GM19023 (cell line): ENCODE measurements around the gene GABPB1.

Source experiments
- ATAC-seq: cut with Tn5 transposase; IDR thresholded peaks from one replicate; pipeline ENCODE4 v1.9.1; 2021; ENCODE audit warnings: mild to moderate bottlenecking, moderate library complexity; ENCODE audit not compliant: unreplicated experiment

GABPB1 gene

DNA sequence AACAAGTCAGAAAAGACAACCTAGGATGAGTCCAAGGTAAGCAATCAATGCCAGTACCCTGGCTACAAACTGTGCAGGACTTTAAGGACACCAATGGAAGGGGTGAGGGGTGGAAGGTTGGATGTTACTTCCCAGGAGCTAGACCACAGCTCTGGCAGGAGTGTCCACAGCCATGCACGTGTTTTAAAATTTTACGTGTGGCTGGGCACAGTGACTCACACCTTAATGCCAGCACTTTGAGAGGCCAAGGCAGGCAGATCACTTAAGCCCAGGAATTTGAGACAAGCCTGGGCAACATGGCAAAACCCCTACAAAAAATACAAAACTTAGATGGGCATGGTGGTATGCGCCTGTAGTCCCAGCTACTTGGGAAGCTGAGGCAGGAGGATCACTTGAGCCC lies 74.7 kb downstream of the GABPB1 start:
- no peak for ATAC-seq

DNA sequence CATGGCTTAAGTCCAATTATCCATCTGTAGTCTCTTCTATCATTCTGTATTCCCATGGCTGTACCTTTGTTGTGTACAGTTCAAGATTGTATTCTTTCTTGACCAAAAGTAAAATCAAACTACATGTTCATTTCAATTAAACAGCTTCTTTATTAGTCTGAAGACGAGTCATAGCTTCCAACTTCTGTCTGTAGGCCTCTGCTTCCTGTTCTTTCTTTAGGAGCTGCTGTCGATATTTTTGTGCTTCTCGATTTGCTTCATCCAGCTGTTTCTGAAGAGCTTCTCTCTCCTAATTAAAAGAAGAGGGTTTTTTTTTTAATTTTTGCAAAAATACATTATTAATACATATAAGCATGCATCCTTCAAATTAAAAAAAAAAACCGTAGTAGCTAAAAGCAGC lies 76.5 kb downstream of the GABPB1 start:
- no peak for ATAC-seq

DNA sequence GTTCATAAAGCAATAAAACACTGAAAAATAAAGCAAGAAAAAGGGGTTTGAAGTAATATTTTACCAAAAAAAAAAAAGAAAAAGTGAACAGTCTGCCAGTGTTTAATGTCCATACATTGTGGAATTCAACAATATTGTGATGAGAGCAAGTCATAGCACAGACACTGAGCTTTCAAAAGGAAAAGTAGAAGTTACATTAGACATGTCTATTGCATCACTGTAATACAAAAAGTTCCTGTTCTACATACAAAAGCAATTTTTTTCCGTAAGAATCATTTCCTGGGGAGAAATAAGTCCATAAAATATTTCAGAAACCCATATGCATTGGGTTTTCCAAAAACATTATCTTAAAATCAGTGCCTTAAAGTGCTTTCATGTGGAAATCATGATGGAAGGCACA lies 77.6 kb downstream of the GABPB1 start:
- ATAC-seq: no peak

GRCh38 chr15:50275908-50276307 lies 79.1 kb downstream of the GABPB1 start:
- no peak for ATAC-seq

DNA sequence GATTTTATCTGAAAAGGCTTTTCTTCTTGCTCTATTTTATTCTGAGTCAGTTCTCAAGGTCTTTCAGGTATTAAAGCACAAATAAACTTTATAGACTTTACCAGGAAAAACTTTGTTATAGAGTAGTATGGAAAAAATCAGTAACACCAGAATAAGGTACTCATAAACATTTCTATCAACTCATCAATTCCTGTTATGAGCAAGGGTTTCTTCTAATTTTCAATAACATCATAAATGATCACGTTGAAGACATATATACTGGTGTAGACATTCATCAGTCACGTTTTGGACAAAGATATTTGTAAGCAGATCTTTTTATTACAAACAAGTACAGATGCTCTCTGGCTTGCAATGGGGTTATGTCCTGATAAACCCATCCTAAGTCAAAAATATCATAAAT lies 79.9 kb downstream of the GABPB1 start:
- no peak for ATAC-seq

GRCh38 chr15:50267577-50267976 lies 87.4 kb downstream of the GABPB1 start:
- no peak for ATAC-seq

DNA sequence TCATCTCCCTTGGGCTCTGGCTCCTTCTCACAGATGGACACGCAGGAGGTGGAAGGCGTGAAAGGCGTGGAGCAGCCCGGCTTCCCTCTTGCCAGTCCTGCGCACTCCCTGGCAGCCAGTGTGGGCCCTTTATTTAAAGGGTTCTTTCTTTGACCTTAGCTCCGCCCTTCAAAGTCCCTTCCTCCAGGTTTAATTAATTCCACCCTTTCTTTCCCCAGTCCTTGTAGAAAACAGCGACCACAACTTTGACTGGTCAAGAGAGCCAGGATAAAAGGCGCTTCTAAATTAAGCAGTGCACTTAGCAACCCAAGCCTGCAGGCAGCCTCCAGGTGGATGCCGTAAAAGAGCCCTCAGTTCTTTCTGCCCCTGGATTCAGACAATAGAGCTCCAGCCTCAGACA lies 89.4 kb downstream of the GABPB1 start, which contains the start of gene HDC:
HDC (minus strand) TSS at position 107 of the 400 bp plus-strand sequence; CDS start at position 4, 103 bp downstream.
- ATAC-seq: no peak

DNA sequence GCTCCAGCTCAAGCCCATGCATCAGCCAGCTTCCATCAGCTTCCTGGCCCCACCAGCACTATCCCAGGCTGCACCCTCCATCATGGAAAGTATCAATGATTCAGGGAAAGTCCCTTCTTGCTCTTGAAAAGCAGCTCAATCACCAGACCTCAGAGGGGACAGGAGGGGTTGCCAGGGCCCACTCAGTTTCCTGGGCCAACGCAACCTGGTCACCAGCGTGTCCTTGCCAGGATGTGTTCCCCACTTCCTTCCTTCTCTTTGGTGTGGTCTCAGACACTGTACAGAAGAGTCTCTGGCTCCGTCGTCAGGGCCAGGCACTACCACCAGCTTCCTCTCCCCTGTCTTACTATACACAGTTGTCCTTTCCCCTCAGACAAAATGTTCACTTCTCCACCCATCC lies 92.5 kb downstream of the GABPB1 start:
- ATAC-seq: no peak

- no peak for ATAC-seq
These were observed 93.0 kb downstream of the GABPB1 start for GRCh38 chr15:50261981-50262380.

DNA sequence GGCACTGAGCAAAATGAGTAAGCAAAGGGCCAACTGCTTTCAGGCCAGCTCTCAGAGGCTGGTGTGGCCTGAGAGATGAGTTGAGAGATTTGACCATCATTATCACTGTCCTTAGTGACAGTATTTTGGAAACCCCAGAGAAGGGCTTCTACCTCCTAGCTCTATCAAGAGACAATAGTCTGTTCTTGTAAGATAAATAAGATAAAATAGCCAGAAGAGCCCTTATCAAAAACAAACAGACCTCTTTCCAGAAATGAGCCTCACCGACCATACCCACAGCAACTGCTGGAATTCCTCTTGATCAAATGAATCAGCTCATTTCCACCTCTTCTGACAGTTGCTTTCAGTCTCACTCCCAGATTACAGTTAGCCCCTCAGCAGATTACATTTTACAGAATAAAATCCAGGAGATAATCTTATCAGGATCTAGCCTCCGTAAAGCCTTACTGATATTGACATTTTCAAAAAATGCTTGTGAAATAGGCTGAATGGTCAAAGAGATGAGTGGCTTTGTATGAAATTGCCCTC lies 94.0 kb downstream of the GABPB1 start:
- peak; percentile 56 for ATAC-seq

GRCh38 chr15:50259276-50259675 lies 95.7 kb downstream of the GABPB1 start:
- ATAC-seq: no peak

DNA sequence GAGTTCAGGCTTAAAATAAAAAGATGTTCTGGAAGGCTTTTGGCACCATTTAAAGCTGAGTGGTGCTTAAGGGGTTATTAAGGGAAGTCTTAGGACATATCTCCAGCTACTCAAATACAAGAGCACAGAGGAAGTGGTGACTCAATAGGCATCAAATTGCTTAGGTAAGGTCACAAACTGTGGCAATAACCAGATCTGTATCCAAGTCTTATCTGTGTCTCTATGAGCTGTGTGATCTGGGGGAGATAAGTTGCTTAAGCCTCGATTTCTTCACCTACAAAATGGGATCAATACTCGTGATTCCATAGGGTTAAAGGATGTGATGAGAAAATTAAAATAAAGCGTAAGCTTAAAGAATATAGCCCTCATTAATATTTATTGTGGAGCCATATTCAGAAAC lies 97.1 kb downstream of the GABPB1 start:
- no peak for ATAC-seq

GRCh38 chr15:50257332-50257731 lies 97.7 kb downstream of the GABPB1 start:
- no peak for ATAC-seq

DNA sequence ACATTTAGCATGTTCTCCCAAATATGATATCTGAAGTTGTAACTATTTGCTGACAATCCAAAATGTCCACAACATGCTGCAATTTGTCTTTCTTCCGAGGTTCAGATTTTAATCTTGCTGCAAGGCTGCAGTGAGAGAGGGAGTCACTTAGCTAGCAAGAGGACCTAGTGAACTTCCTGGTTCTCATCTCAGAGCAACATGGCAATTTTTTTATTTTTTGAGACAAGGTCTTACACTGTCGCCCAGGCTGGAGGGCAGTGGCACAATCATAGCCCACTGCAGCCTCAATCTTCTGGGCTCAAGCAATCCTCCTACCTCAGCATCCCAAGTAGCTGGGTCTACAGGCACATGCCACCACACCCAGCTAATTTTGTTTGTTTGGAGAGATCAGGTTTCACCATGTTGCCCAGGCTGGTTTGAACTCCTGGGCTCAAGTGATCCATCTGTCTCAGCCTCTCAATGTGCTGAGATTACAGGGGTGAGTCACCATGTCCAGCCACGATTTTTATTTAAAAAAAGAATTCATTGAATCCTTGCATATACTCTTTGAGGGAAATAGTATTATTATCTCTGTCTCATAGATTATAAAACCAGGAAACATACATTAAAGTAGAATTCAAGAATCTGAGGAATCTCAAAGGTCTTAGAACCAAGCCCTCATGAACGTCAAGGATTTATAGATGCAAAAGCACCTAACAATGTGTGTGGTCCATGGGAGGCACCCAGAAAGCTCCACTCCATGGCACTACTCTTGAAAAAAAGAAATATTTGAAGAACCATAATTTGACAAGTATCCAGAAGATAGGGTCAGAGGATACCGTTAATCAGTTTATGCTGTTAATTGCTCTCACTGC lies 98.6 kb downstream of the GABPB1 start:
- no peak for ATAC-seq

GRCh38 chr15:50252556-50252955 lies 102.4 kb downstream of the GABPB1 start:
- no peak for ATAC-seq

DNA sequence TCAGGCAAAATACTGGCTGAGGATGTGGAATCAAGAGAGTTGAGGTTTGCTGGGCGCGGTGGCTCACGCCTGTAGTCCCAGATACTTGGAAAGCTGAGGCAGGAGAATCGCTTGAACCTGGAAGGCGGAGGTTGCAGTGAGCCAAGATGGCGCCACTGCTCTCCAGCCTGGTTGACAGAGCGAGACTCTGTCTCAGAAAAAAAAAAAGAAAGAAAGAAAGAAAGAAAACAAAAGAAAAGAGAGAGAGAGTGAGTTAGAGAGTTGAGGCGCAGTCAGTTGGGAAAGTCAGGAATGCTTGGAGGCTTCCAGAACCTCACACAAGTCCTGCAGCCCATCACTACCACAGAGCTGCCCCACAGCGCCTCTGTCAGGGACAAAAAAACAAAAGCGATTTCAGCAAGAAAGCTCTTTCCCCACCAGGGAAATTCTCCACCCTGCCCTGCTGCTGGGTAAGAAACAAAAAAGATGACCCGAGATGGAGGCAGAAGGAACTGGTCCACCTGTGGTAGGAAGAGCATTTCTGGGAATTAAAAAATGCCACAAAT lies 103.3 kb downstream of the GABPB1 start:
- no peak for ATAC-seq

GRCh38 chr15:50250760-50251394 lies 104.1 kb downstream of the GABPB1 start:
- no peak for ATAC-seq

DNA sequence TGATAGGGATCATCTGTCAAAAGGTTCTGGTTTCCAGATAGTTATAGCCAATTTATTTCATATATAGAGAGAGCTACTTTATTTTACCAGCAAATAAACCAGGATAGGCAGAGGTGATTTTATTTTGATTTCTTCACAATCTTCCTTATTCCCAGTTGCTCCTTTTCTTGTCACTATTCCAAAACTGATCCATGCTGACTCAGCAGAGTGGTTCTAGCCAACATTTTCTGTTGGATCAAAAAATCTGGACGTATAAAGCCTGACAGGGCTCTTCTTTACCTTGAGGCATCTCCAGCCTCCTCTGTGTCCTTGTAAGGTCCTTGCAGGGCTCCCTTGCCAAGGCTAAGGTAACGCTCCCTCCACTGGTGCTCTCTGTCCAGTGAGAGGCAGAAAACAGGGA lies 105.3 kb downstream of the GABPB1 start:
- no peak for ATAC-seq

- no peak for ATAC-seq
These were observed 105.9 kb downstream of the GABPB1 start for GRCh38 chr15:50248994-50249582.

GRCh38 chr15:50247819-50248655 lies 107.0 kb downstream of the GABPB1 start:
- peak; percentile 99 for ATAC-seq

GRCh38 chr15:50246631-50247030 lies 108.4 kb downstream of the GABPB1 start:
- ATAC-seq: no peak
